Stimulated activated naive CD4-positive, alpha-beta T cell (primary cell): ENCODE data around the gene CRYBB2.
"Not testable (repeated sequence)": the region's sequence is repeated elsewhere in the genome, so short reads cannot be mapped to it uniquely, and the experiment has no call there.

Experiments
- DNase-seq, 6 experiments: peaks; one replicate each; lab custom pipeline; 2025; lab: John Stamatoyannopoulos, UW

The CRYBB2 gene

DNA sequence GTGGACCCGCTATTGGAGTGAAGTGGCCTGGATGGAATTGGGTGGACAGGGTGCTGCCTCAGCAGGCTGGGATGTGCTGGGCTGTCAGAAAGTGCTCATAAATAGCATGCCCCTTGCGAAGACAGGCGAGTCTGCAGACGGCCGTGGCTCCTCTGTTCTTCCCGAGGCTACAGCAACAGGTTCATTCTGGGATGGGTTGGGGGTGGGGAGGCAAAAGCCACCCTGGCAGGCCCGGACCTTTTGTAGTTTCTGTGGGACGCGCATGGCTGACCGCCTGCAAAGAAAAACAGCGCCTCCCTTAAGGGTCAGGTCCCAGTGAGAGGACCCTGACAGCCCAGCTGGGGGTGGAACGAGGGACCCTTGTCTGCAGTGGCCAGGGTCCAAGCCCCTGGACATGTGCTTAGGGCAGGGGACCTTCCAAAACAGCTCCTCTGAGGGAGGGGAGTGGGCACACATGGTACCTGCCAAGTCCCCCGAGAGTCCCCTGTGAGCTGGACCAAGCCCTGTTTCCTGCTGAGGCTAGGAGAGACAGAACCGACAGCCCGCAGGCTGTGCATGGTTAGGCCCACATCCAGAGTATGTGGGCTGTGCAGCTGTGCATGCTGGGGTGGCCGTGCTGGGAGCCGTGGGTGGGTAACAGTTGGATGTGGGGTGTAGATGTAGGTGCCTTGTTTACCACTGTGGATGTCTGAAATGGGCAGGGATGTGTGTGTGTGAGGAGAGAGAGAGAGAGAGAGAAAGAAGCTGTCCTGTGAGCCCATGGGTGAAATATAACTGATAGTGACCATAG lies 19.5 kb upstream of the CRYBB2 start, which contains the start of gene CRYBB3:
Gene CRYBB3, plus strand, starts transcription at position 128 of the 790 bp plus-strand sequence. CDS start 1,539 bp downstream, outside the sequence.
- no peak for DNase-seq

GRCh38 chr22:25200967-25201366 lies 18.5 kb upstream of the CRYBB2 start:
- no peak for DNase-seq

- no peak for DNase-seq
These were observed 17.7 kb upstream of the CRYBB2 start for GRCh38 chr22:25201557-25202273.

- peak; percentile 2 to 49 (median 12) for DNase-seq
These were observed 17.0 kb upstream of the CRYBB2 start for GRCh38 chr22:25202290-25202921.

GRCh38 chr22:25203082-25203481 lies 16.4 kb upstream of the CRYBB2 start:
- no peak for DNase-seq

DNA sequence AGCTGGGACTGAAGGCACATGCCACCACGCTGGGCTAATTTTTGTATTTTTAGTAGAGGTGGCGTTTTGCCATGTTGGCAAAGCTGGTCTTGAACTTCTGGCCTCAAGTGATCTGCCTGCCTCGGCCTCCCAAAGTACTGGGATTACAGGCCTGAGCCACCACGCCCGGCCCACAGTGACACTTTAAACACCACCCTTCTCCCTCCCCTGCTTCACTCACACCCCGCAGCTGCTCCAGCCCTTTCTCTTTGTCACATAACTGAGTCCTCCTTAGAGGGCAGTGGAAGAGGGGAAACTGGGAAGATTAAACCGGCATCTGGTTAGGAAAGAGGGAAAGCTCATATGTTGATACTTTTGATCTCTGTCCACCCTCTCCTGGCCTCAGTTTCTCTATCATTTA lies 14.9 kb upstream of the CRYBB2 start:
- not testable (repeated sequence) for DNase-seq

DNA sequence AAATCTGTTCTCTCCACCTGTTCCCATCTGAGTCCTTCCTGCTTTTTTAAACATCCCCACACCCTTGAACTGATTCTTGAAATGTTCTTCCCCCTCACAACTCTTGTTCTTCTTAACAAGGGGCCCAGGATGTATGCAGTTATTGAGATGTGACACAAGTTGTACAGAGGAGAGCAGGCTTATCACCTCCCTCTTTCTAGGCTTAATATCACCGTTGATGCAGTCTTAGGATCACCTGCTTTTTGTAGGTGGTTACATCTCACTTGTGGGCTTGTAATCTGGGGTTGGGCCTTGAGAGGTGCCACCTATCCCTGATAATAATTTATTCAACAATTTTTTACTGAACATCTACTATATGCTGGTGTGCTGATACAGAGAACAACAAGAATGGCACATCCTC lies 13.6 kb upstream of the CRYBB2 start:
- no peak for DNase-seq

DNA sequence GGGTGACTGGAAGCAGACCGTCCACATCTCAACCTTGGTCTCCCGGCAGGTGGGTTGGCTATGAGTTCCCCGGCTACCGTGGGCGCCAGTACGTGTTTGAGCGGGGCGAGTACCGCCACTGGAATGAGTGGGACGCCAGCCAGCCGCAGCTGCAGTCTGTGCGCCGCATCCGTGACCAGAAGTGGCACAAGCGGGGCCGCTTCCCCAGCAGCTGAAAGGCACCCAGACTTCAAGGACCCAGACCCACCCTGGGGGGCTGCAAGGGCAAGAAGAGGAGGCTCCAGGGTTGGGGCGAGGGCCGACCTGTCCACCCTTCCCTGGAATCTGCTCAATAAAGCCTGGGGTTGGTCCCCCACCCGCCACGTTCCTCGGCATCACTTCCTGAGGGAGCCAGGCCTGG lies 12.4 kb upstream of the CRYBB2 start:
- DNase-seq = no peak

GRCh38 chr22:25207553-25208157 lies 11.8 kb upstream of the CRYBB2 start:
- DNase-seq = no peak

DNA sequence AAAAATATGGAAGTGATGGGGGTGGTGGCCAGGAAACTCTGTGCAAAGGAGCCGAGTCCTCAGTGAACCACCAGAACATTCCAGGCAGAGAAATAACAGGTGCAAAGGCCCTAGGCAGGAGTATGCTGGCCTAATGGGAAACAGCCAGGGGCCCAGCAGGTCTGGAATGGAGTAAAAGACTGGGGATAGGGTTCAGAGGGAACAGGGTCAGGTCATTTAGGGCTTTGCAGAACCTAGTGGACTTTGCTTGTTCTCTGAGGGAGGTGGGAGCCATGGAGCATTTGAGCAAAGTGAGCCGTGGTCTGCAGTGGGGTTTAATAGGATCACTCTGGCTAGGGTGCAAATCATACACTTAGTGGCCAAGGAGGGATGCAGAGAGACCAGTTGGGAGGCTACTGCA lies 11.1 kb upstream of the CRYBB2 start:
- DNase-seq = no peak

DNA sequence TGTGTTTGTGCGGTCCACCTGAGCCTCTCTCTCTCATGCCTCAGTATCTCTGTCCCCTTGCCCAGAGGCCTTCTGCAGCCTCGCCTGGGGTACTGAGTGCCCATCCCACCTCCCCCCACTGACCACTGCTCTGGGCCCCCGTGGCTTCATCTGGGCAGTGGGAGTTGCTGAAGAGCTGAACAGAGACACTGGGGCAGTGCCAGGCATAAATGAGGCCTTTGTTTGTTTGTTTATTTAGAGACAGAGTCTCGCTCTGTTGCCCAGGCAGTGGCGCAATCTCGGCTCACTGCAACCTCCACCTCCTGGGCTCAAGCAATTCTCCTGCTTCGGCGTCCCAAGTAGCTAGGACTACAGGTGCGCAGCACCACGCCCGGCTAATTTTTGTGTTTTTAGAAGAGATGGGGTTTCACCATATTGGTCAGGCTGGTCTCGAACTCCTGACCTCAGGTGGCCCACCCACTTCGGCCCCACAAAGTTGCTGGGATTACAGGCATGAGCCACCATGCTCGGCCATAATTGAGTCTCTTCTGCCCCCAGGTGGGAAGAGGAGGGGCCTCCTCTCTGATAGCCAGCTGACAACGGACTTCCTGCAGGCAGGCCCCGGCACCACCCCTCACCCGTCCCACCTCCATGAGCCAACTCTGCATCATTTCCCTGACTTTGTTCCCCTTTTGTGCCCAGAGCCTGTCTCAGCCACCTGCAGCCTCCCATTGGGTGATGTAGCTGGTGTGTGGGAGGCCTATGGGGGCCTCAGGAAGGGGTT lies 10.5 kb upstream of the CRYBB2 start:
- no peak for DNase-seq

DNA sequence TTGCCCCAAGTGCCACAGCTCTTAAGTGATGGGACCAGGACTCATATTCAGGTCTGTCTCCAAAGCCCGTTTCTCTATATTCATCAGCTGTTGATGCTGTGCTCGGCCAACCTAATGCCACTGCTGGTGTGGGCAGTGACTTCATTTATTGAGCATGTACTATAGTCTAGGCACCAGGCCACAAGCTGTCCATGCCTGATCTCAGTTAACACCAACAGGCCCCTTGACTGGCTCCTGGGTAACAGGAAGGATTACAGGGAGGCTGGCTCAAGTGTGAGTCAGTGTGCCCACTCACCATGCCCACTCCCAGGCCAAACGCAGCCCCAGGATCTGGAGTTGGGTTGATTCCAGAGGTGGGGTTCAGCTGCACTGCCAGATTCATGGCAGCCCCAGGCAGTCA lies 8.6 kb upstream of the CRYBB2 start:
- DNase-seq = no peak

GRCh38 chr22:25212337-25212736 lies 7.1 kb upstream of the CRYBB2 start:
- DNase-seq = no peak

DNA sequence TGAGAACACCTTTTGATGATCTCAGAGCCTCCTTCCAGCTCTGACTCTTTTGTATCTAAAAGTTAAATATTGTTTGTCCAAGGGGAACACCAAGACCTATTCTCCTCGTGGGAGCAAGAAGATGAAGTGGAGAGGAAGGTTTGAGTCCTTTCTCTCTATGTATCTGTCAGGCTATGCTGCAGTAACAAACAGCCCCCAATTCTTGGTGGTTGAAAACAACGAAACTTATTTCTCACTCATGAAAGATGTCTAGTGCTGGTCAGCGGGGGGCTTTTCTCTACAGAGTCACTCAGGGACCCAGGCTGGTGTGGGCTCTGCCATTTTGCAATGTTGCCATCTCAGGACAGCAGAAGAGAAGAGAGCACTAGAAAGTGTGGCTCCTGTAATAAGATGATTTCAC lies 6.2 kb upstream of the CRYBB2 start:
- no peak for DNase-seq

- DNase-seq = no peak
These were observed 3.2 kb upstream of the CRYBB2 start for GRCh38 chr22:25216230-25216629.

DNA sequence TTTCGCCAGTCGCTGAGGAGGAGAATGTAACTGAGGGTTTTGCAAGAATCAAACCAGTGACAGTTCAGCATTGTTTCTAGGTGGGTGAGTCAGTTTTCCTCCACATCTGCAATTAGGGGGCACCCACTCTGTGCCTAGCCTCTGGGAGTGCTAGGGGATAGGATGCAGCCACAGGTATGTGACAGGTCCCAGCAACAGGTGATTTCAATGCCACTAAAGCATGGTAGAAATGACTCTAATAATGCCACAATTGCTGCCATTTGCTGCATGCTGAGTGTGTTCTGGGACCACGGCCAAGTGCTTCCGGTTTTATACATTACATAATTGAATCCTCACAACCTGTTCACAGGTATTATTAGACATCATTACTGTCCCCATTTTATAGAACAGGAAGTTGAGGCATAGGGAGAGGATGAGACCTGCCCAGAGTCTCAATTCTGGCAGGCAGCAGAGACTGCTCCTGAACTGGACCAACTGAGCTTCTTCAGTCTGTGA lies 556 bp downstream of the CRYBB2 start:
- no peak for DNase-seq

- DNase-seq = no peak
These were observed 2.4 kb downstream of the CRYBB2 start for GRCh38 chr22:25221790-25222189.

GRCh38 chr22:25223269-25223850 lies 3.9 kb downstream of the CRYBB2 start:
- DNase-seq = no peak

GRCh38 chr22:25228822-25229221 lies 9.4 kb downstream of the CRYBB2 start:
- no peak for DNase-seq

GRCh38 chr22:25230760-25231159 lies 11.3 kb downstream of the CRYBB2 start:
- not testable (repeated sequence) for DNase-seq

GRCh38 chr22:25232301-25232700 lies 12.9 kb downstream of the CRYBB2 start:
- no peak for DNase-seq
